Mammary epithelial cell (primary cell): ENCODE measurements around the gene YTHDC1.

Experiments
- CTCF ChIP-seq, 2 donors: IDR thresholded peaks in 1 of 2; conservative IDR thresholded peaks in 1 of 2; 2 replicates each; pipeline ENCODE4 v1.5.1; 2011 to 2012; ENCODE audit warnings: inconsistent platforms in 2 of 2, low read length in 2 of 2, mild to moderate bottlenecking in 2 of 2, control low read depth in 1 of 2, low read depth in 1 of 2; ENCODE audit not compliant: insufficient read depth in 1 of 2; ENCODE audit errors: extremely low read depth in 1 of 2
- EZH2 ChIP-seq: IDR thresholded peaks from 2 replicates; pipeline ENCODE4 v1.6.1; 2012; ENCODE audit warnings: low read length, inconsistent platforms, borderline replicate concordance

- TF ChIP-seq CTCF (conservative IDR thresholded peaks at IDR 0.05 in 1 of 2, IDR thresholded peaks at IDR 0.05 in 1 of 2; ENCODE audit: extremely low read depth in 1 of 2, insufficient read depth in 1 of 2, low read depth in 1 of 2, low read length in 2 of 2), result no peak
- no peak for TF ChIP-seq EZH2
Observed at GRCh38 chr4:68287704-68288392, 62.0 kb downstream of the YTHDC1 start.
